ENCODE results near the gene MARVELD1.

Gene MARVELD1

DNA sequence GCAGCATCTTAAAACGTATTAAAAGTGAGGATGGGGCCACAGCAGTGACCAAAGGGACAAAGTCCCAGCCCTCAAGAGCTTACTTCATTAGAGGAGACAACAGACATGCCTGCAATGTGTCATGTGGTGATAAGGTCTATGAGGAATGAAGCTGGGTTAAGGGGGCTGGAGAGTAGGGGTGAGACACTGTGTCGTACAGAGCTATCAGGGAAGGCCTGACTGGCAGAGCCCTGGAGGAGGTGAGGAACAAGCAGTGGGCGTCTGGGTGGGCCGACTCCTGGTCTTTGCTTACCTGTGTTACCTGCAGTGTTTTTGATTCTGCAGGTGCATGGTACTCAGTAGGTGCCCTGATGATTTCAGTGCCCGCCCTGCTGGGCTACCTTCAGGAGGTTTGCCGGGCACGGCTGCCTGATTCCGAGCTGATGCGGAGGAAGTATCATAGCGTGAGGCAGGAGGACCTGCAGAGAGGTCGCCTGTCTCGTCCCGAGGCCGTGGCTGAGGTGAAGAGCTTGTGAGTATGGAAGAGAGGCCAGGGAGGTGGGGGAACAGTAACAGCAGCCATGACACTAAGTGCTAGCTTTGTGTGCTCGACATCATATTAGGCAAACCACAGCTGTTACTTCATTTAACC lies 31.0 kb downstream of the MARVELD1 start:
- no peak overlapping the region for H3K4me2 ChIP-seq (ENCODE audit: low read length)
- no peaks in the 10 kb centered on the region for H4K20me1 ChIP-seq (ENCODE audit: insufficient read depth, low read length)
- no peaks in the 10 kb centered on the region for H3K9me3 ChIP-seq (ENCODE audit: low read length)
- no peak overlapping the region for H2AFZ ChIP-seq (ENCODE audit: low read length)
- peaks cover 34% of the 10 kb centered on the region; the same call in 1 of the 2 replicates for H3K36me3 ChIP-seq (ENCODE audit: insufficient read depth, low read length)
- no peak overlapping the region for H3K9ac ChIP-seq (ENCODE audit: low read length)
- no peak overlapping the region for H3K4me3 ChIP-seq (ENCODE audit: low read depth, low read length, poor library complexity, severe bottlenecking)
- no peaks in the 10 kb centered on the region for H3K27me3 ChIP-seq (ENCODE audit: insufficient read depth, low read length)
- no peaks in the 10 kb centered on the region for H3K79me2 ChIP-seq (ENCODE audit: insufficient read depth, low read length)
- no peaks in the 10 kb centered on the region for H3K4me1 ChIP-seq (ENCODE audit: insufficient read depth, low read length, severe bottlenecking)
- no peak overlapping the region for H3K27ac ChIP-seq (ENCODE audit: low read depth, low read length, poor library complexity, severe bottlenecking)
- no peaks in the 10 kb centered on the region for H3F3A ChIP-seq (ENCODE audit: insufficient read depth, low read length)
- H3K9me2 ChIP-seq (ENCODE audit: low read depth, low read length), result no peaks in the 10 kb centered on the region
- TF ChIP-seq EZH2 (IDR thresholded peaks at IDR 0.05; ENCODE audit: borderline replicate concordance, low read length), result no peak
- TF ChIP-seq, protein P1, sequence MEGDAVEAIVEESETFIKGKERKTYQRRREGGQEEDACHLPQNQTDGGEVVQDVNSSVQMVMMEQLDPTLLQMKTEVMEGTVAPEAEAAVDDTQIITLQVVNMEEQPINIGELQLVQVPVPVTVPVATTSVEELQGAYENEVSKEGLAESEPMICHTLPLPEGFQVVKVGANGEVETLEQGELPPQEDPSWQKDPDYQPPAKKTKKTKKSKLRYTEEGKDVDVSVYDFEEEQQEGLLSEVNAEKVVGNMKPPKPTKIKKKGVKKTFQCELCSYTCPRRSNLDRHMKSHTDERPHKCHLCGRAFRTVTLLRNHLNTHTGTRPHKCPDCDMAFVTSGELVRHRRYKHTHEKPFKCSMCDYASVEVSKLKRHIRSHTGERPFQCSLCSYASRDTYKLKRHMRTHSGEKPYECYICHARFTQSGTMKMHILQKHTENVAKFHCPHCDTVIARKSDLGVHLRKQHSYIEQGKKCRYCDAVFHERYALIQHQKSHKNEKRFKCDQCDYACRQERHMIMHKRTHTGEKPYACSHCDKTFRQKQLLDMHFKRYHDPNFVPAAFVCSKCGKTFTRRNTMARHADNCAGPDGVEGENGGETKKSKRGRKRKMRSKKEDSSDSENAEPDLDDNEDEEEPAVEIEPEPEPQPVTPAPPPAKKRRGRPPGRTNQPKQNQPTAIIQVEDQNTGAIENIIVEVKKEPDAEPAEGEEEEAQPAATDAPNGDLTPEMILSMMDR (IDR thresholded peaks at IDR 0.05; ENCODE audit: low read length), result no peak

DNA sequence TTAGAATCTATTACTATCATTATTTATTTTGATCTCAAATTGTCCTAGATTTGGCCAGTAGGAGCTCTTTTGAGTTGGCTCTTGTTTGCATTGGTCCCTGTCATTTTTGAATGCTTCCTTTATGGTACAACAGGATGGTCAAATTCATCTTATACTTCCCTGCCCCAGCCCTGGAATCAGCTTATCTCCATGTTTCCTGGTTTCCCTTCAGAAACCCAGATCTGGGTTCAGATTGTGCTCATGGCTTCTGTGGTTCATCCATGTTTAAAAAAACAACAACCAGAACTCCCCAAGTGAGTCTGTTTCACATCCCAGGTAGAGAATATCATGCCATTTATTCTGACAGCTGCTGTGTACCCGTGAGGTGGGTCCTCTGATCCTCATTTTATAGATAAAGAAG lies 34.0 kb downstream of the MARVELD1 start:
- no peak overlapping the region for H3K9ac ChIP-seq (ENCODE audit: low read length)

DNA sequence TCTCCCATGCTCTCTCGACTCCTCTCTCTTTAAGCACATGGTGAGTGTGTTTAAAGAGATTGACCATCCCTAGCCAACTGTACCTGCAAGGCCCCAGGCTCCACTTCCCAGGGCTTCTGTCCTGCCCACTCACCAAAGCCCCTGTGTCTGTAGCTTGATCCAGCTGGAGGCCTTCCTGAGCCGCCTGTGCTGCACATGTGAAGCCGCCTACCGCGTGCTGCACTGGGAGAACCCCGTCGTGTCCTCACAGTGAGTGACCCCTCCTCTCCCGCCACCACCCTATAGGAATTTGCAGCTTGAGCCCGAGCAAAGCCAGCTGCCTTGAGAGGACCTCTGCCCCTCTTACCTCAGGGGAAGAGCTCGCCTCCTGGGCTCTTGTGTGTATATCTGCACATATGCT lies 34.6 kb downstream of the MARVELD1 start:
- no peaks in the 10 kb centered on the region for H3F3A ChIP-seq (ENCODE audit: insufficient read depth, low read length)
- H3K27me3 ChIP-seq (ENCODE audit: insufficient read depth, low read length), result no peaks in the 10 kb centered on the region
- H3K4me2 ChIP-seq (ENCODE audit: low read length), result no peak overlapping the region
- no peaks in the 10 kb centered on the region for H3K4me1 ChIP-seq (ENCODE audit: insufficient read depth, low read length, severe bottlenecking)
- H3K9ac ChIP-seq (ENCODE audit: low read length), result no peak overlapping the region
- no peaks in the 10 kb centered on the region for H3K9me2 ChIP-seq (ENCODE audit: low read depth, low read length)
- no peaks in the 10 kb centered on the region for H4K20me1 ChIP-seq (ENCODE audit: insufficient read depth, low read length)
- H3K27ac ChIP-seq (ENCODE audit: low read depth, low read length, poor library complexity, severe bottlenecking), result no peak overlapping the region
- no peaks in the 10 kb centered on the region for H3K9me3 ChIP-seq (ENCODE audit: low read length)
- H3K79me2 ChIP-seq (ENCODE audit: insufficient read depth, low read length), result no peaks in the 10 kb centered on the region
- H3K36me3 ChIP-seq (ENCODE audit: insufficient read depth, low read length), result peaks cover 38% of the 10 kb centered on the region
- no peak overlapping the region for H3K4me3 ChIP-seq (ENCODE audit: low read depth, low read length, poor library complexity, severe bottlenecking)
- TF ChIP-seq, protein P1 (IDR thresholded peaks at IDR 0.05; ENCODE audit: low read length), result no peak
- no peak for TF ChIP-seq EZH2 (IDR thresholded peaks at IDR 0.05; ENCODE audit: borderline replicate concordance, low read length)
- H2AFZ ChIP-seq (ENCODE audit: low read length), result no peak overlapping the region

More for the DNA sequence above, 34.0 kb downstream of the MARVELD1 start:
- Histone ChIP-seq H3K4me1 (ENCODE audit: insufficient read depth, low read length, severe bottlenecking) (no peaks in the 10 kb centered on the region), H3K27ac (ENCODE audit: low read depth, low read length, poor library complexity, severe bottlenecking) (no peak overlapping the region), H3K9me3 (ENCODE audit: low read length) (no peaks in the 10 kb centered on the region), H3K9me2 (ENCODE audit: low read depth, low read length) (no peaks in the 10 kb centered on the region), H3K4me2 (ENCODE audit: low read length) (no peak overlapping the region), H4K20me1 (ENCODE audit: insufficient read depth, low read length) (no peaks in the 10 kb centered on the region), H3K36me3 (ENCODE audit: insufficient read depth, low read length) (peaks cover 40% of the 10 kb centered on the region), H2AFZ (ENCODE audit: low read length) (no peak overlapping the region), H3K27me3 (ENCODE audit: insufficient read depth, low read length) (no peaks in the 10 kb centered on the region), H3K4me3 (ENCODE audit: low read depth, low read length, poor library complexity, severe bottlenecking) (no peak overlapping the region), H3K79me2 (ENCODE audit: insufficient read depth, low read length) (no peaks in the 10 kb centered on the region), H3F3A (ENCODE audit: insufficient read depth, low read length) (no peaks in the 10 kb centered on the region)
- TF ChIP-seq, protein P1 (IDR thresholded peaks at IDR 0.05; ENCODE audit: low read length), result no peak
- no peak for TF ChIP-seq EZH2 (IDR thresholded peaks at IDR 0.05; ENCODE audit: borderline replicate concordance, low read length)
